Cardiac fibroblast (primary cell): ENCODE data around the gene APOBEC3C.
A peak's percentile ranks its signal among the peaks of the same experiment; 100 is the strongest.
"Not testable (repeated sequence)": the region's sequence is repeated elsewhere in the genome, so short reads cannot be mapped to it uniquely, and the experiment has no call there.

Experiments
- DNase-seq, 2 donors: peaks; one replicate each; pipeline versions ENCODE4 v3.0.0 to v3.0.0-alpha.2; 2010; ENCODE audit warnings: low read depth in 2 of 2
- H3K4me3 ChIP-seq, 2 donors: replicated peaks in 1 of 2; 1 replicate in 1 of 2; 2 replicates in 1 of 2; pipeline ENCODE4 v1.5.1; 2011; ENCODE audit warnings: low read depth in 2 of 2, low read length in 2 of 2, mild to moderate bottlenecking in 2 of 2, moderate library complexity in 1 of 2
- TF ChIP-seq, protein P1 (sequence below): IDR thresholded peaks from one replicate; pipeline ENCODE4 v1.5.1; 2011; ENCODE audit warnings: low read depth, mild to moderate bottlenecking, low read length, inconsistent platforms

The APOBEC3C gene

DNA sequence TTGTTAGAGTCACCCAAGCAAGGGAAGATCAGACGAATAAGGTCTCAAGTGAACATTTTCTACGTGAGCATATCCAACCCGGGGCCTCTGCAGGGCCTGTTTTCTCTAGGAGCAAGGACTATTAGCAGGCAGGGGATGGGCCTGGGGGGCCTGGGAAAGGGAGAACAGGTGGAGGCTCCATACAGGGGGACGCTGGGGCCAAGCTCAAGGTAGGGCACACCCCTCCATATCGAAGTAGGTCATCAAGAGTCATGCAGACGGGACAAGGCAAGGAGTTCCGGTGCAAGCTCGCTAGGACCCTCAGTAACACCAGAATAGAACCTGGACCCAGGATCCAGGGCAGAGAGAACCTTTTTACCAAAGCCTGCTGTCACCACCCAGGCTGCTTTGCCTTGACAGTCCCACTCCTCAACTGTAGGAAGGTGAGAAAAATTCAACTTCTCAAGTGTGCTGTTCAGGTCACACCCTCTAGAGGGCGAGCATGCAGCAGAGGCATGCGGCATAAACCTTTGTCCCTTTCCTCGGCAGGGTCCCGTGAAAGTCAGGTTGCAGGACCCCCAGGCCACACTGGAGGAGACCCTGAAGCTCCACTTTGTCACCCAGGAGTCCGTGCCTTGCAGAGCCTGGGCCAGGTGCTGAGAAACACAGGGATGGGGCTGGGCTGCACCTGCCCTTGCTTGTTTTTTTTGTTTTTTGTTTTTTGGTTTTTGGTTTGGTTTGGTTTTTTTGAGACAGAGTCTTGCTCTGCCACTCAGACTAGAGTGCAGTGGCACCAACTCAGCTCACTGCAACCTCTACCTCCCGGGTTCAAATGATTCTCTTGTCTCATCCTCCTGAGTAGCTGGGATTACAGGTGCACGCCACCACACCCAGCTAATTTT, 40.5 kb upstream of the APOBEC3C start:
- DNase-seq: peak; percentile 48 to 49
- H3K4me3 ChIP-seq: no peak overlapping the region
- TF ChIP-seq, protein P1, sequence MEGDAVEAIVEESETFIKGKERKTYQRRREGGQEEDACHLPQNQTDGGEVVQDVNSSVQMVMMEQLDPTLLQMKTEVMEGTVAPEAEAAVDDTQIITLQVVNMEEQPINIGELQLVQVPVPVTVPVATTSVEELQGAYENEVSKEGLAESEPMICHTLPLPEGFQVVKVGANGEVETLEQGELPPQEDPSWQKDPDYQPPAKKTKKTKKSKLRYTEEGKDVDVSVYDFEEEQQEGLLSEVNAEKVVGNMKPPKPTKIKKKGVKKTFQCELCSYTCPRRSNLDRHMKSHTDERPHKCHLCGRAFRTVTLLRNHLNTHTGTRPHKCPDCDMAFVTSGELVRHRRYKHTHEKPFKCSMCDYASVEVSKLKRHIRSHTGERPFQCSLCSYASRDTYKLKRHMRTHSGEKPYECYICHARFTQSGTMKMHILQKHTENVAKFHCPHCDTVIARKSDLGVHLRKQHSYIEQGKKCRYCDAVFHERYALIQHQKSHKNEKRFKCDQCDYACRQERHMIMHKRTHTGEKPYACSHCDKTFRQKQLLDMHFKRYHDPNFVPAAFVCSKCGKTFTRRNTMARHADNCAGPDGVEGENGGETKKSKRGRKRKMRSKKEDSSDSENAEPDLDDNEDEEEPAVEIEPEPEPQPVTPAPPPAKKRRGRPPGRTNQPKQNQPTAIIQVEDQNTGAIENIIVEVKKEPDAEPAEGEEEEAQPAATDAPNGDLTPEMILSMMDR: peak; percentile 89

DNA sequence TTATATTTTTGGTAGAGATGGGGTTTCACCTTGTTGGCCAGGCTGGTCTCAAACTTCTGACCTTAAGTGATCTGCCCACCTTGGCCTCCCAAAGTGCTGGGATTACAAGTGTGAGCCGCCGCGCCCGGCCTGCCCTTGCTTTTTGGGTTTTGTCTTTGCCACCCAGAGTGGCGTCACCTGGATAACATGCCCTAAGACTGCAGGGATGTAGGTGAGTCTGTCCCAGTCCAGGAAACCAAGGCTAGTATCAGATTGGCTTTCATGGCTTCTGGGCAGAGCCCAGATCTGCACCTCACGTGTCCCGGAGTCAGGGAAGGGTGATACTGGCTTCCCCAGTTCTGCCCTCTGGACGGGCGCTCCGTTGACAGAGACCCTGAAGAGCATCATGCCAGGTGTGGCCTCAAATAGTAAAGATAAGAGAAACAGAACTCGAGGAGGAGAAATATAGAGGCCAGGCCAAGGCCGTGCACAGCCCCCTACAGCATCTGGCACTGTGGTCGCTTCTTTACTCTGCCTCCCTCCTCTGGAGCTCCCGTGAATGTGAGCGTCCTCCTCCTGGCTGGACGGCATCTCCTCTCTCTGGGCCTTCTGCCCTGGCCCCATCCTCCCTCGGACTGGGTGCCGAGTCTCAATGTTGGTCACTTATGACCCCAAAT, 39.8 kb upstream of the APOBEC3C start:
- TF ChIP-seq, protein P1: no peak
- DNase-seq: no peak

DNA sequence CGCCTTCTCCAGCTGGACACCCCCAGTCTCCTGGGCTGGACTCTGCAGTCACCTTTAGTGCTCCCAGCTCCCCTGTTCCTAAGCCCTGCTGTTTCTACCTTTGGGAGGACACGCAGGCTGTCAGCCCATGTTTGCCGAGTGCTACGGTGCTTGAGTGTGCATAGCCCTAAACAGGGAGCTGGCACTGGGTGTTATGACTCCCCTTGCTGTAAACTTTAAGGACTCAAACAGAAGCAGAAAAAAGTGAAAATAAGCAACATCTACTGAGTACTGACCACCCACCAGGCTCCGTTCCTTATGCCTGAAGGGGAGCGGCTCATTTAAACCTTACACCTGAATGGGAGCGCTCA, 39.3 kb upstream of the APOBEC3C start:
- TF ChIP-seq, protein P1: no peak
- H3K4me3 ChIP-seq: no peak overlapping the region
- DNase-seq: no peak

More for the DNA sequence above, 39.8 kb upstream of the APOBEC3C start:
- no peak overlapping the region for H3K4me3 ChIP-seq

DNA sequence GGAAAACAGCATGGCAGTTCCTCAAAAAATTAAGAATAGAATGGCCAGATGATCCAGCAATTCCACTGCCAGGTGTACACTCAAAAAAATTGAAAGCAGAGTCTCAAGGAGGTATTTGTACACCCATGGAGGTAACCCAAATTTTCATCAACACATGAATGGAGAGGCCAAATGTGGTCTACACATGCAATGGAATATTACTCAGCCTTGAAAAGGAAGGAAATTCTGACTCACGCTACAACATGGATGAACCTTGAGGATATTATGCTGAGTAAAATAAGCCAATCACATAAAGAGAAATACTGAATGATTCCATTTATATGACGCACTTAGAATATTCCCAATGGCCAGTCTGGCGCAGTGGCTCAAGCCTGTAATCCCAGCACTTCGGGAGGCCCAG, 36.8 kb upstream of the APOBEC3C start:
- not testable (repeated sequence) for H3K4me3 ChIP-seq, DNase-seq

DNA sequence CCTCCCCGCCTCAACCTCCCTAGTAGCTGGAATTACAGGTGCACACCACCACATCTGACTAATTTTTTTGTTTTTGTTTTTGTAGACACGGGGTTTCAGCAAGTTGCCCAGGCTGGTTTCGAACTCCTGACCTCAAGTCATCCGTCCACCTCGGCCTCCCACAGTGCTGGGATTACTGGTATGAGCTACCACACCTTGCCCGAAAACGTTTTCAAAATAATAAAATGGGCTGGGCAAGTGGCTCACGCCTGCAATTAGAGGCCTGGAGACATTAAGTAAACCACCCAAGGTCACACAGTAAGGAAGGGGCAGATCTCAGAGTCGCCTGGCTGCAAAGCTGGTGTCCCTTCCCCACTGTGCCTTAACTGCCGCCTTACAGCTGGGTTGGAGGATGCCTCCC, 33.5 kb upstream of the APOBEC3C start:
- DNase-seq, H3K4me3 ChIP-seq: not testable (repeated sequence)

DNA sequence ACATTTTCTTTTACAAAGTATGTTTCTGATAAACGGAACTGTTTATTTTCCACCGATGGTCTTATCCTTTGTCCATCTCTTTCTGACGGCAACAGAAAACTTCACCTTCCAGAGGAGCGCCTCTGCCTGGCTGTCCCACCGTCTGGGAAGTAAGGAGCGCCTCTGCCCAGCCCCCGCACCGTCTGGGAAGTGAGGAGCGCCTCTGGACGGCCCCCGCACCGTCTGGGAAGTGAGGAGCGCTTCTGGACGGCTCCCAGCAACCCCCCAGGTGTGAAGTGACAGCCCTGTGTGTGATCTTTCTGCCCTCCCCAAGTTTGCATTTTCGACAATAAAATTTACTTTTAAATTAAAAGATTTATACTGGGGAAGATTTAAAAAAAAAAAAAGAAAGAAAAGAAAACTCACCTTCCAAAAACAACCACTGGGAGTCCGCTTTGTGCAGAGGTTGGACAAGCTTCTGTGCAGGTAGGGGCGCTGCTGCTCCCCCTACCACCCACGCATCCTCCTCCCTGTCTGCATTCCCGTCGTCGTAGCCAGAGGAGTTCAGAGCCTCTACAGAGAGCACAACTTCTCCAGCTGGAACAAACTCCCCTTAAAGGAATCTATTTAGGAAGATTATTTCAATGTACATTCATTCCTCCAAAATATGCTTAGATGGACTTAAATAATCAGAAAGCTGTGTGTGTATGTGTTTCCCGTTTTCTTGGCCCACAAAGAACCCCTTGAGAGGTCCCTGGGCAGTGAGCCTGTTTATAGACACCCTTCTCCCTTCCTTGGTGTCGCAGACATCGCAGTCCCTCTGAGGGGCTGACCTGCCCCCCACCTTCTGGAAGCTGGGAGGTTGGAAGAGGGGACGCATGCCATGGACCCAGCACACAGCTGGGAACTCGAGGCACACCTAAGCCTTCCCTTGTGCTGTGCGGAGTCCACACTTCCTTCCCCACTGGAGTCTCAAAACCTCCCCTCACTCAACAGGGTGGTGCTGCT, 32.8 kb upstream of the APOBEC3C start:
- peak; percentile 9 to 41 for DNase-seq
- TF ChIP-seq, protein P1: no peak
- H3K4me3 ChIP-seq: peak overlapping the region in 1 of 2 donors; percentile 39

DNA sequence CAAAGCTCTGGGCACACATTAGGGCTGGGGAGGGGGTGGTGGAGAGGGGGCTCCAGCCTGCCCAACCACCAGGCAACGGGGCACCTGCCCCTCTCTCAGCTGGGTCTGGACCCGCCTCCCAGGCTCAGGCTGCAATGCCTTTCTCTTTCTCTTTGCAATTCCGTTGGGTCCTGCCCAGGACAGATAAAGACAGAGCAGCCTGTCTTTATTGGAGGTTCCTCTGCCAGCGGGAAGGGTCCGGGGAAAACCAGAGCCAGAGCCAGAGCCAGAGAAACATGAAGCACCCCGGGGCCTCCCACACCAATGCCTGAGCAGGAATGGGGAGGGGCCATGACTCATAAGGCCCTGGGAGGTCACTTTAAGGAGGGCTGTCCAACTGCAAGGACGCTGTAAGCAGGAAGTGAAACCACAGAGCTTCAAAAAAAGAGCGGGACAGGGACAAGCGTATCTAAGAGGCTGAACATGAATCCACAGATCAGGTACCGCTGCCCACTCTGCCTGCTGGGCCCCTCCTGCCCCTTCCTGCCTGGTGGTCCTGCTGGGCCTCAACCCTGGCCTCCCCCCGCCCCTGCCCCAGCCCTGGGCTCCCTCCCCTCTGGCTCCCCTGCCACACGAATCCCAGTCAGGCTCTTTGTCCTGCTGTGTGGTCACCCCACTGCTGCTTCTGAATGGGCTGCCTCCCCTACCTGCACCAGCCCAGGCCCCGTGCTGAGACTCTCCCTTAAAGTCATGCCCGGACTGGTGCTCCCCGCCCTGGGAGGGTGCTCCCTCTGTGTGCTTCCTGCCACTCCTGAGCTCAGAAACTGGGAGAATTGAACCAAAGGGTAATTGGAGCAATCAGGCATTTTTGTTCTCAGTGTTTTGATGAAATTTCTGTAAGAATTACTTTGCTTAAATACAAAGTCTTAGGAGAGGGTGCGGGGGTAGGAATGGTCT, 31.8 kb upstream of the APOBEC3C start, which contains the start of gene APOBEC3B:
TSS of gene APOBEC3B (plus strand) at position 356 of the 936 bp plus-strand sequence. CDS start at position 463, 107 bp downstream.
- TF ChIP-seq, protein P1: no peak
- DNase-seq: peak; percentile 94 to 97
- H3K4me3 ChIP-seq: peak within 1 kb of the TSS; percentile 39 to 47
